ENCODE results near the gene PCAT7. TPM values are rescaled to one million over a fixed set of nuclear protein-coding genes. Genes with fewer than 3 reads are reported as not detected.

PCAT7 gene
- total RNA-seq, 1 donor from 2014 or later, result 19.0 TPM

Other genes starting within 250 kb of the PCAT7 start
- 0.27 to 0.38 TPM (median 0.31 TPM) in 3 replicates for gene NUTM2F, start 226.4 kb upstream of the PCAT7 start, total RNA-seq
- not detected in 3 replicates for gene FBP2, start 38.7 kb downstream of the PCAT7 start, total RNA-seq
- gene FBP1, start 84.4 kb downstream of the PCAT7 start, total RNA-seq, result 5.3 to 6.5 TPM (median 5.9 TPM) in 3 replicates
- gene AOPEP, start 171.6 kb downstream of the PCAT7 start, total RNA-seq, result 56.3 to 63.0 TPM (median 61.4 TPM) in 3 replicates